Loucy (cell line): ENCODE measurements around the gene ANTXR2.

Experiments
- H2AFZ ChIP-seq: fragments of 200-600 bp; sonication (generic); 2 replicates; pipeline ENCODE4 v1.6.0; 2016; ENCODE audit warnings: antibody characterized with exemption, mild to moderate bottlenecking, low read length, moderate library complexity
- H3F3A ChIP-seq: fragments of 200-600 bp; 2 replicates; pipeline ENCODE4 v1.6.0; 2016; ENCODE audit warnings: antibody characterized with exemption, low read depth, mild to moderate bottlenecking
- H3K27me3 ChIP-seq: fragments of 200-600 bp; sonication (generic); 2 replicates; pipeline ENCODE4 v1.6.1; 2014; ENCODE audit warnings: low read length, mild to moderate bottlenecking; ENCODE audit not compliant: insufficient read depth, poor library complexity, severe bottlenecking
- H3K36me3 ChIP-seq: fragments of 200-600 bp; sonication (generic); 2 replicates; pipeline ENCODE4 v1.6.1; 2016; ENCODE audit warnings: low read length; ENCODE audit not compliant: insufficient read depth
- H3K4me1 ChIP-seq: fragments of 200-600 bp; sonication (generic); 2 replicates; pipeline ENCODE4 v1.5.1; 2014; ENCODE audit warnings: low read length, mild to moderate bottlenecking; ENCODE audit not compliant: insufficient read depth, poor library complexity, severe bottlenecking
- H3K4me2 ChIP-seq: fragments of 200-600 bp; sonication (generic); 2 replicates; pipeline ENCODE4 v1.6.0; 2014; ENCODE audit warnings: antibody characterized with exemption, low read length, low read depth, mild to moderate bottlenecking; ENCODE audit not compliant: poor library complexity, severe bottlenecking
- H3K4me3 ChIP-seq: fragments of 200-600 bp; sonication (generic); 2 replicates; pipeline ENCODE4 v1.5.1; 2014; ENCODE audit warnings: low read length, mild to moderate bottlenecking, mixed read lengths; ENCODE audit not compliant: poor library complexity, severe bottlenecking
- H3K79me2 ChIP-seq: fragments of 200-600 bp; sonication (generic); 2 replicates; pipeline ENCODE4 v1.6.1; 2014; ENCODE audit warnings: low read length; ENCODE audit not compliant: insufficient read depth
- H3K9ac ChIP-seq: fragments of 200-600 bp; sonication (generic); 2 replicates; pipeline ENCODE4 v1.6.0; 2014; ENCODE audit warnings: mild to moderate bottlenecking, low read depth, low read length, moderate library complexity; ENCODE audit not compliant: poor library complexity, severe bottlenecking
- H3K9me2 ChIP-seq: fragments of 200-600 bp; sonication (generic); replicated peaks from 2 replicates; pipeline ENCODE4 v1.6.1; 2016; ENCODE audit warnings: low read depth, low read length, mixed read lengths
- H3K9me3 ChIP-seq: fragments of 200-600 bp; sonication (generic); 2 replicates; pipeline ENCODE4 v1.6.1; 2014; ENCODE audit warnings: mild to moderate bottlenecking, antibody characterized with exemption, low read length, low read depth; ENCODE audit not compliant: insufficient read depth
- H4K20me1 ChIP-seq: fragments of 200-600 bp; sonication (generic); 2 replicates; pipeline ENCODE4 v1.6.0; 2014; ENCODE audit warnings: antibody characterized with exemption, low read length, mild to moderate bottlenecking; ENCODE audit not compliant: insufficient read depth, poor library complexity, severe bottlenecking
- CTCF ChIP-seq: fragments of 200-600 bp; sonication (generic); conservative IDR thresholded peaks from 2 replicates; pipeline ENCODE4 v1.5.1; 2014; ENCODE audit warnings: mild to moderate bottlenecking, antibody characterized with exemption, low read length
- EZH2phosphoT487 ChIP-seq: fragments of 200-600 bp; IDR thresholded peaks from 2 replicates; pipeline ENCODE4 v1.6.1; 2018; ENCODE audit warnings: antibody characterized with exemption, mild to moderate bottlenecking, moderate library complexity, borderline replicate concordance

The ANTXR2 gene

GRCh38 chr4:80049813-80050534, 23.1 kb downstream of the ANTXR2 start:
- H3K36me3 ChIP-seq, result peaks cover 79% of the 10 kb centered on the region
- H3K4me3 ChIP-seq, result no peak overlapping the region
- H3K79me2 ChIP-seq, result peaks cover 87% of the 10 kb centered on the region
- TF ChIP-seq EZH2phosphoT487 (no peak), CTCF (no peak)
- no peak overlapping the region for H3K4me2 ChIP-seq
- H3K9ac ChIP-seq, result no peak overlapping the region
- H3K9me3 ChIP-seq, result no peaks in the 10 kb centered on the region
- peaks cover 19% of the 10 kb centered on the region for H3K4me1 ChIP-seq
- peaks cover 14% of the 10 kb centered on the region for H4K20me1 ChIP-seq
- H2AFZ ChIP-seq, result no peak overlapping the region
- H3K27me3 ChIP-seq, result no peaks in the 10 kb centered on the region
- H3F3A ChIP-seq, result no peaks in the 10 kb centered on the region
- no peaks in the 10 kb centered on the region for H3K9me2 ChIP-seq

GRCh38 chr4:80049402-80049801, 23.6 kb downstream of the ANTXR2 start:
- Histone ChIP-seq H3F3A (no peaks in the 10 kb centered on the region), H4K20me1 (peaks cover 19% of the 10 kb centered on the region), H3K36me3 (peaks cover 75% of the 10 kb centered on the region), H3K4me3 (no peak overlapping the region), H3K4me2 (no peak overlapping the region), H2AFZ (no peak overlapping the region), H3K9ac (no peak overlapping the region), H3K79me2 (peaks cover 88% of the 10 kb centered on the region), H3K9me2 (no peaks in the 10 kb centered on the region), H3K4me1 (peaks cover 16% of the 10 kb centered on the region), H3K27me3 (no peaks in the 10 kb centered on the region), H3K9me3 (no peaks in the 10 kb centered on the region)
- no peak for TF ChIP-seq CTCF
- TF ChIP-seq EZH2phosphoT487, result no peak

GRCh38 chr4:80045786-80046185, 27.2 kb downstream of the ANTXR2 start:
- peaks cover 83% of the 10 kb centered on the region for H3K79me2 ChIP-seq
- H3K36me3 ChIP-seq, result peaks cover 75% of the 10 kb centered on the region
- H3K9me2 ChIP-seq, result no peaks in the 10 kb centered on the region
- H4K20me1 ChIP-seq, result peaks cover 6% of the 10 kb centered on the region
- H3K9me3 ChIP-seq, result no peaks in the 10 kb centered on the region
- no peak overlapping the region for H2AFZ ChIP-seq
- no peak overlapping the region for H3K4me3 ChIP-seq
- H3F3A ChIP-seq, result no peaks in the 10 kb centered on the region
- no peak overlapping the region for H3K4me2 ChIP-seq
- H3K27me3 ChIP-seq, result no peaks in the 10 kb centered on the region
- TF ChIP-seq EZH2phosphoT487 (no peak), CTCF (no peak)
- H3K9ac ChIP-seq, result no peak overlapping the region
- H3K4me1 ChIP-seq, result peaks cover 6% of the 10 kb centered on the region
